GM18858 (cell line): ENCODE measurements around the gene PXK.
"Not testable (repeated sequence)": the region's sequence is repeated elsewhere in the genome, so short reads cannot be mapped to it uniquely, and the experiment has no call there.

ENCODE experiments used
- ATAC-seq: cut with Tn5 transposase; IDR thresholded peaks from one replicate; pipeline ENCODE4 v1.9.1; 2021; ENCODE audit not compliant: unreplicated experiment

PXK gene

DNA sequence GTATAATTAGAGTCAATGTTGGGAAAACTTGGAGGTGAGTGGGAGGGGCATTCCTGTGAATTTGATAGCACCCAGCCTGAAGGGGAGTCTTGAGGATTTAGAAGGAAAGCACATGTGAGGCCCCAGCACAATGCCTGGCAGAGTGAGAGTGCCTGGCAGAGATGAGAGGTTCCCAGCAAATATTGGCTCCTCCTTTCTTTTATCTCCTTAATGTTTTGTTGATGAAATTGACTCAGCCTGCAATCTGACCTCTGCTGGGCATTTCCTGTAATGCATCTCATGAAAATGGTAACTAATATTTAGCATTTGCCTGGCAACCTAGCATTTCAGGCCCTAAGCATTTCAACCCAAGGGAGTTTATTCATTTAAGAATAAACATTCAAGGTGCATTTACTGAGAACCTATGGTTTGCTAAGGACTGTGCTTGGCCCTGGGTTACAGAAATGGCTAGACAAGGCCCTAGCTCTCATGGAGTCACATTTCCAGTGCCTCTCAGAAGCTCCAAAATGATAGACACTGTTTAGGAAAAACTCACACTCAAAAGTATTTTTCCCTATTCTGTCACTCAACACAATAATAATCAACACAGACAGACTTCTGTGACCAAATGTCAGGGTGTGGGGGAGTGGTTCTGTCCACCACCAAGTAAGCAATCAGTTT is 82.0 kb downstream of the PXK start:
- ATAC-seq, result no peak

DNA sequence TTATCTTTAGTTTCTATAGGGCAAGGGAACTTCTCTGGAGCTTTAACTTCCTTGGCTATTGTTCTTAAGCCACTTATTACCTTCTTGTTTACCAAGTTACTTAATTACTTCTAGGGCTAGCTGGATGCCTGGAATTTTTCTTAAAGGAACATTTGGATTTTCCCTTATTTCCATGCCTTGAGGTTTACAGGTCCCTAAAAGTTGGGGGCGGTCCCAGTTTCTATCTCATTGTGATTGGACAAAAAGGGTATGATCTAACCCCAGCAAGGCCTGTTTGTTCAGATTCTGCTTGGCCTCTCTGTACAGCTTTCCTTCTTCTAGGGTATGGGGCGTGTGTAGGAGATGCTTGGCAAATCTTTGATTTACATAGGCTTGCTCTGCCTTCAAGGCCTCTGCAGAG is 83.5 kb downstream of the PXK start:
- ATAC-seq, result no peak

DNA sequence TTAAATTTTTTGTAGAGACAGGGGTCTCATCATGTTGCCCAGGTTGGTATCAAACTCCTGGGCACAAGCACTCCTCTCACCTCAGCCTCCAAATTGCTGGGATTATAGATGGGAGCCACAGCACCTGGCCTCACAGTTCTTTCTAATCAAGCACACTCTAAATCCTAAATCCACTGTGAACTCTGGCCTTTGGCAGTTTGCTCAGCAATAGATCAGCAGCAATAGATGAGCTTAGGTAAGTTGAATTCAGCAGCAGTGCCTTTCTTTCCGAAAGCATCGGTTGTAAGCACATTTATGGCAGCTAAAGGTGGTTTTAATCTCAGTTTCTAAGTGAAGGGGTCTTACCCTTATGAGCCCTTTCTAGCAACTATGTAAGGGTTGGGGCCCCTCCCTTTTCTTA is 84.4 kb downstream of the PXK start:
- no peak for ATAC-seq

DNA sequence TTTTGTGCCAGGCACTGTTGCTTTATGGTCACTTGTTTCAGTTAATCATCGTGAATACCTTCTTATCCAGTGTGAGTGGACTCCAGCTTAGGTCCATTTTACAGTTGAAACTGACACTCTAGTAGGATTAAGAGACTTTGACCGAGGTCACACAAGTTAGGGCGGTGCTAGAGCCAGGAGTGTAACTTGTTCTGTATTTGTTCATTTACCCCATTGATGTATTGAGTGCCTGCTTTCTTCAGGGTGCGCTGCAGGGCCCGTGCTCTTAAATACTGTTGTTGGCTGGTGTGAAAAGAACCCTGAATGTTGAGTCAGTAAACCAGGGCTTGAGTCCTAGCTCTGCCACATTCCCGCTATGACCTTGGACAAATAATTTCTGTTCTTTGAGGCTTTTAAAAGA is 85.5 kb downstream of the PXK start:
- ATAC-seq, result no peak

DNA sequence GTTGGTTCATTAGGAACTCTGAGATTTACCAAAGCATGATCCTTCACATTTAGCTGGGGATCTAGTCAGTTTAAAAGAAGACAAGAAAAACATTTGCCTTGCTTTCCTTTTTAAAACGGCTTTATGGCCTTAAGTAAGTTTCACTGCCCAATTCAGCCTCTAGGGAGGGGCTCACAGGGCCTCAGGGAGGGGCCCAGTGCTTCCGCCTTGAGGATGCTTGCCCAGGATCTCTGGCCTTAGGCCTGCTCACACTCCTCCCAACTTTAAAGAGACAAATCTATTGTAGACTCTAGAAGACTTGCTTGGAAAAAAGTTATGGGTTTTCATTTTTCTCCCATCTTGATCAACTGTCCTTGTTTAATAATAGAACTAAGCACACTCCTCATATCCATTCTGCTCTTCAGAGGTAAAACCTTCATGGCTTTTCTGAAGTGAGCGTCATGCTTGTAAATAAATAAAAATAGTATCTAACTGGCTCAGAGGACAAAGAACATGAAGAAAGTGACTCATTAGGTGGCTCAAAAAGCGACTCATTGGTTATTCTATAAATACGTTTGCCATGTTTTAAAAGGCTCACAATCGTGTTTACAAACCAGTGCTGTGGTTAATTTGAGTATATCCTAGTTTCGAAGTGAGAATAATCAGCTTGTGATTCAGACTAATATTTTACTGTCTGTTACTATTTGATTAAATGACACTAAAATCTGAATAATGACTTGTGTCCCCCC is 87.3 kb downstream of the PXK start:
- peak; percentile 68 for ATAC-seq

DNA sequence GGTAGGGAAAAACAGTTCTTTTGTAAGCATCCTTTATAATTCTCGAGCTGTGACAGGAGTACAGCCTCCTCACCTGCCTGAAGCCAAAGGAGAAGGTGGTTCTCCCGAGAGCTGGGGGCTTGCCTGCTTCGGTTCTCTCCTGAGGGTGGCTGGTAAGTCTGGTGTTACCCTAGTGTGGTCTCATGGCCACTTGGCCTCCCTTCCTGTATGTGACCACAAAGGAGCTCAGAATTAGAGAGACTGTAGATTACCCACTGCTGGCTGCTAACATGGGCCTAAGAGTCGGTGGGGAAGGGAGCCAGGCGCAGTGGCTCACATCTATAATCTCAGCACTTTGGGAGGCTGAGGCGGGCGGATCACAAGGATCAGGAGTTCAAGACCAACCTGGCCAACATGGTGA is 88.3 kb downstream of the PXK start:
- ATAC-seq, result no peak

DNA sequence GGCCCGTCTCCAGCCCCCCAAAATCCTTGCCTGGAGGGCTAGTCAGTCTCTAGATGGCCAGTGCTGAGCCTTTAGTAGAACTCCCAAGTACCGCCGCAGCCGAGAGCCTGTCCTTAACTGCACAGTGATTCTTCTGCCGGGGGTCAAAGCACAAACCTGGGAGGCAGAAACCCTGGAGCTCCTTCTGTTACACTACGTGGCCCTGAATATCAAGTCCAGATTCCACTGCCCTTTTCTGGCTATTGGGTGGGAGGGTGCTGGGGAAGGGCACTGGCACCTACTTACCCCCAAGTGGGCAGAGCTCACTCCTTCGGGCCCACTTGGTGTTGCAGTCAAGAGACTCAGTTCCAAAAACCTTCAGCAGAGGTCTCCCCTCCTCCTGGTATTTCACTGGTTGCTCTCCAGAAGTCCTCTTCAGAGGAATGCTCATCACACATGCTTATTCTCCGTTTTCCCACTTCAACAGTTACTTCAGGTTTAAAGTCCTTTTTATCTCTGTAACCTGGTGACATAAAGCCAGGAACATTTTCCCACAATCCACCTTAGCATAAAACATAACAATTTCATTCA is 90.1 kb downstream of the PXK start:
- no peak for ATAC-seq

DNA sequence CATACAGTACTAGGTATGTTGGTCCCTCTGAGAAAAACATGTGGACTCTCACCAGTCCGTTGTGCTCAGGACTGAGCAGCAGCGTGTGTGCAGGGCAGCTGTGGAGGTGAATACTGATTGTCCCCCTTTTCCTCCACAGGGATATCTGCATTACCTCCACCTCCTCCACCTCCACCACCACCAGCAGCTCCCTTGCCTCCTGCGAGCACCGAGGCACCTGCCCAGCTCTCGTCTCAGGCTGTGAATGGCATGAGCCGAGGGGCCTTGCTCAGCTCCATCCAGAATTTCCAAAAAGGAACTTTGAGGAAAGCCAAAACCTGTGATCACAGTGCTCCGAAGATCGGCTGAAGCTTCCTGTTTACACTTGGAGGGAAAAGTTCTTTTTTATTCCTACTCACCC is 91.9 kb downstream of the PXK start:
- no peak for ATAC-seq

DNA sequence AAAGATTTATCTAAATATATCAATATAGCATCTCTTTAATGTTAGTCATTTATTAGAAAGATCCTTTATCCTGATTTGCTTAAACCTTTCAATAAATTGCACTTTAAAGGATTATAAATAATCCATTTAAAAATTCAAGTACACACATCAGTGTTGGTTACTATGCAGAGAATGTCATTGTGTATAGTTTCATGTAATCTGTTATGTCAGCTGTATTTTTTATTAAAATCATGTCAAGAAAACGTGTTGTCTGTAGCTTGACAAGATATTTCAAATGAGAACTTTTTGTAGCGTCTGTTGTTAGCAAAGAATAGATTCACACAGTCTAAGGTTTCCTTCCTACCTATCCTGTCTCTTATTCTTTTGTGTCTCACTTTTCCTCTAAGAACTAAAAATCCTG is 93.1 kb downstream of the PXK start:
- no peak for ATAC-seq

DNA sequence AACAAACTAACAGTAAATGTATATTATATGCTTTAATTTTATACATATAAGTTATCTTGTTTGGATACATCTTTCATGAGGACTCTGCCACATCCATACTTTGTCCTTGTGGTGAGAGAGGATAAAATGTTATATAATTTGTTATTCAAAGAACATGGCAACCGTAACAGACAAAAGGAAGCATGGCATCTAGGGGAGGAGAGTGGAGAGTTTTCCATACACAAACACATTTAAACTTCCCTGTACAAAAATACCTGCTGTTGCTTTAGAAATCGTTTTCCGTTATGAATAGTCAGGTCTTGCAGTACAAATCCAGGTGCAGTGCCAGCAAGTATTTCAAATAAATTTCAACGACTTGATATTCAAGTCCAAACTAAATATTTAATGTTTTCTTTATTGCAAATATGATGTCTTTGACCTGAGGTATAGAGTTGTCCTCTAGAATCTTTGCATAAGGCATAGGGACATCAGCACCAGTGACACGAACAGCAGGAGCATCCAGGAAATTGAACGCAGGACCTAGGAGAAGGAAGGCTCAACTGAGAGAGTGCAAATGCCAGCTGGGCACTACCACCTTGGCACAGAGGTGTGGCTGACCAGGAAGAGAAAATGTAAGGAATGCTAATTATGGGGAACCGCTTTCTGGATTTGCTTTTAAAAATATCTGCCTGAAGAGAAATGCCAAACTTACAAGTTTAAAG is 95.1 kb downstream of the PXK start:
- no peak for ATAC-seq

DNA sequence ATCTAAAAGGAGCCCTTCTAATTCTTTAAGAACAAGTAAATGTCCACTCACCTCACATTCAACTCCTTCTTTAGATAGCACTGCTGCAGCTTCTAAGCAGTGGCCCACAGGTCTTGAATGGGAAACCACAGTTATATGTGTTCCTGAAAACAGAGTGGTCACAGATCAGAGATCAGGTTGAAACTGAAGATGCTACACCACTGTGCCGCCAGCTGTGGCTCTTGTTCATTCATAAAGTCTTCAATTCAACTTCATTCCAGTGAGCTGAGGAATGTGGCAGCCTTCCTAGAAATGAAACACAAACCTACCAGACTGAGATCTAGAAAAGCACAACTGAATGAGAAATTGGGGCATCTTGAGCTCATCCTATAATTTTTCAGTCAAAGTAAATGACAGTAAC is 97.0 kb downstream of the PXK start:
- ATAC-seq, result no peak

DNA sequence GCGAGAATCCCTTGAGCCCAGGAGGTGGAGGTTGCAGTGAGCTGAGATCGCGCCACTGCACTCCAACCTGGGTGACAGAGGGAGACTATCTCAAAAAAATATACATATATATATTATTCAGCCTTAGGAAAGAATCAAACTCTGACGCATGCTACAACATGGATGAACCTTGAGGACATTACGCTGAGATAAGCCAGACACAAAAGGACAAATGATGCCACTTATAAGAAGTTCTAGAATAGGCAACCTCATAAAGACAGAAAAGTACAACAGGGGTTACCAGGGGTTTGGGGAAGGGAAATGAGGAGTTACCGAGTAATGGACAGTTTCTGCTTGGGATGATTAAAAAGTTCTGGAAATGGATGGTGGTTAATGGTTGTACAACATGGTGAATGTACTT is 100.2 kb downstream of the PXK start:
- no peak for ATAC-seq

DNA sequence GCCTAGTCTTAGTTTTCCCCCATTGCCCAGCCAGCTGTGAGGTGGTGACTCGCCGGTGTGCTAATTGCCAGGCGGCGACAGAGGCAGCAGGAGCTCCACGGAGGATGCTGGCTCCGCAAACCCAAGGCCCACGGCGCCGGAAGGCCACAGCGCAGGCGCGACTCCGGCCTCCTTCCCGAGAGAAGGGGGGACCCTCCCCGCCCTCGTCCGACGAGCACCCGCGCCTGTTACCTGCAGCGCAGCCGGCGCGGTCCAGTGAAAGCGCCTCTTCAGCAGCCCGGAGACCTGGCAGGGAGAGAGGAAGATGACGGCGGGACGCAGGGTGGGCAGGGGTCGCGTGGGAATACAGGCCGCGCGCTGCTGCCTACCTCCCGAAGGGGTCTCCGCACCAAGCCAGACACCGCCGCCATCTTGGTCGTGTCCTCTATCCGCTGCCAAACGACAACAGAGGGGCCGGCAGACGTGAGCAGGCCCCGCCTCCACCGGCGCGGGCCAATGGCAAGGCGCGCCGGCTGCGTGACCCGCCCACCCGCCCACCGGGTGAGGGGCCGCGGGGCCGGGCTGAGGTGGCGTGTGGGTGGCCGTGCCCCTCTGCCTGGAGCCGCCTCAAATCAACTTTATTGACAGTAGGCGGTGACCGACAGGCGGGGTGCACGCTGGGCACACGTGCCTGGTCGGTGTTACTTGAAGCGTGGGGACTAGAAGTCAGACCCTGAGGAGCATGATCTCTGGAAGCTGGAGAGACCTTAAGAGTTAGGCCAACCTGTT is 100.9 kb downstream of the PXK start, which contains the start of gene PDHB:
Gene PDHB, minus strand, starts transcription at position 433 of the 768 bp plus-strand sequence. Its CDS starts 23 bp downstream, at position 410.
- ATAC-seq, result peak; percentile 84

DNA sequence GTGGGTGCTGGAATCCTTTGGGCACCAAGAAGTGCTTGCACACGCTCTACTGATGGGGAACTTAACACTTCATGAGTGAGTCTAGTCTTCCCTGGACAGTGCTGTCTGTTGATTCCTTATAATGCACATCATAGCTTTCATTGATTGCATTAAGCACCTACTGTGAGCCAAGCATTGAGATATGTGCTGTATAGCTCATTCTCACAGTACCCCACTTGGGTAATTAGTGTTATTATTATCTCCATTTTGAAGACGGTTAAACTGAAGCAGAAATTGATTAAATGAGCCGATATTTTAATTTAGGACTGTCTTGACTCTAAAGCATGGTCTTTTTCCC is 101.4 kb downstream of the PXK start:
- ATAC-seq, result no peak

DNA sequence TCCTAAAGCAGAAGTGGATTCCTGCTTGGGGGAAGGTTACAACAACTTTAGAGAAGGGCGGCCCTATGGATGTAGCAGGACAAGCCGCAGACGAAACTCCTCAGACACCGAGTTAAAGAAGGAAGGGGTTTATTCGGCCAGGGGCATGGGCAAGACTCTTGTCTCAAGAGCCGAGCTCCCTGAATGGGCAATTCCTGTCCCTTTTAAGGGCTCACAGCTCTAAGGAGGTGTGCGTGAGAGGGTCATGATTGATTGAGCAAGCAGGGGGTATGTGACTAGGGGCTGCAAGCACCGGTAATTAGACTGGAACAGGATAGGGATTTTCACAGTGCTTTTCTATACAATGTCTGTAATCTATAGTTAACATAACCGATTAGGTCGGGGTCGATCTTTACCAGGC is 101.8 kb downstream of the PXK start:
- no peak for ATAC-seq

DNA sequence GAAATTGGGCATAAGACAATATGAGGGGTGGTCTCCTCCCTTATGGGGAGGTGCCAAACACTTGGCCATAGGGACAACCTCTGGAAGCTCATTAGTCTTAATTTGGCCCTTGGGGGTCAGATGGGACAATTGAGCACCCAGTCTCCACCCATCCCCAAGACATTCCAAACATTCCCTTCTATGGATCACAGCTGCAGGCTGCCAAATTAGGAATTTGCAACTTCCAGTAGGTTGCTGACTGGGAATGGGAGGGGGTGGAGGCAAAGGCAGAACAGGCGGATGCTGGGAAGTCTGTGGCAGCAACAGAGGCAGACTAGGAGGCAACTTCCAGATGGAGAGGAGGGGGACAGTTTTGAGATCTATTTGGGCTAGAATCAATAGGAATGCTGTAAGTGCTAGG is 102.3 kb downstream of the PXK start:
- no peak for ATAC-seq

DNA sequence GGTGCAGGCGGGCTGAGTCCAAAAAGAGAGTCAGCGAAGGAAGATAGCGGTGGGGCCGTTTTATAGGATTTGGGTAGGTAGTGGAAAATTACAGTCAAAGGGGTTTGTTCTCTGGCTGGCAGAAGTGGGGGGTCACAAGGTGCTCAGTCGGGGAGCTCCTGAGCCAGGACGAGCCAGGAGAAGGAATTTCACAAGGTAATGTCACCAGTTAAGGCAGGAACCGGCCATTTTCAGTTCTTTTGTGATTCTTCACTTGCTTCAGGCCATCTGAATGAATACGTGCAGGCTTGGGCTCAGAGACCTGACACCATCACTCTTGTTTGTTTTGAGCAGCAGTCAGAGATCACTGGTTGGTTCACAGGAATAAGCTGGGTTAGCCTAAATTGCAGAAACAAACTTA is 104.6 kb downstream of the PXK start:
- ATAC-seq, result not testable (repeated sequence)

DNA sequence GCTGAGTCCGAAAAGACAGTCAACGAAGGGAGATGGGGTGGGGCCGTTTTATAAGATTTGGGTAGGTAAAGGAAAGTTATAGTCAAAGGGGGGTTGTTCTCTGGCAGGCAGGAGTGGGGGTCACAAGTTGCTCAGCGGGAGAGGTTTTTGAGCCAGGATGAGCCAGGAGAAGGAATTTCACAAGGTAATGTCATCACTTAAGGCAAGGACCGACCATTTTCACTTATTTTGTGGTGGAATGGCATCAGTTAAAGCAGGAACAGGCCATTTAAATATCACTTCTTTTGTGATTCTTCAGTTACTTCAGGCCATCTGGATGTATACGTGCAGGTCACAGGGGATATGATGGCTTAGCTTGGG is 108.3 kb downstream of the PXK start:
- not testable (repeated sequence) for ATAC-seq

DNA sequence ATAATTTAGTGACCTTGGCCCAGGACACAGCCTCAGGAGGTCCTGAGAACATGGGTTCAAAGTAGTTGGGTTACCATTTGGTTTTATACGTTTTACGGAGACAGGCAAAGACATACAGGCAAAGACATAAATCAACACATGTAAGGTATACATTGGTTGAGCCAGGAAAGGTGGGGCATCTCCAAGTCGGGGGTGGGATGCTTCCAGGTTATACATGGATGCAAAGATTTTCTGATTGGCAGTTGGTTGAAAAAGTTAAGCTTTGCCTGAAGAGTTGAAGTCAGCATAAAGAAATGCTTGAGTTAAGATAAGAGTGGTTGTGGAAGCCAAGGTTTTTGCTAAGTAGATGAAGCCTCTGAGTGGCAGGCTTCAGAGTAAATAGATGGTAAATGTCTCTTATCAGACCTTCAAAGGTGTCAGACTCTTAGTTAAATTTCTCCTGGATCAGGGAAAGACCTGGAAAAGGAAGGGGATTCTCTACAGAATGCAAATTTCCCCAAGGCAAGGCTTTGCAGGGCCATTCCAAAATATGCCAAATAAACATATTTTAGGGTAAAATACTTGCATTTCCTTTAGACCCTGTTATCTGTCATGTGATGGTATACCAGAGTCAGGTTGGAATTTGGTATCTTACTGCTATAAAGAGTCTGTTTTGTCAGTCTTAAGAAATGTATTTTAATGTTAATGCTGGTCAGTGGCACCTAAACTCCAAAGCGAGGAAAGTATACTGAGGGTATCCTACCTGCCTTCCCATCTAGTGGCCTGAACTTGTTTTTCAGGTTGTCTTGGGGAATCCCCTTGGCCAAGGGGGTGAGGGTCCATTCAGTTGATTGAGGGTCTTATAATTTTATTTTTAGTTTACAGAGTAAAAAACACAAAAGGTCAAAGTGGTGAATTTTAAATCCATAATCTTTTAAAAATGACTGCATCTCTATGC is 109.1 kb downstream of the PXK start:
- ATAC-seq, result no peak

DNA sequence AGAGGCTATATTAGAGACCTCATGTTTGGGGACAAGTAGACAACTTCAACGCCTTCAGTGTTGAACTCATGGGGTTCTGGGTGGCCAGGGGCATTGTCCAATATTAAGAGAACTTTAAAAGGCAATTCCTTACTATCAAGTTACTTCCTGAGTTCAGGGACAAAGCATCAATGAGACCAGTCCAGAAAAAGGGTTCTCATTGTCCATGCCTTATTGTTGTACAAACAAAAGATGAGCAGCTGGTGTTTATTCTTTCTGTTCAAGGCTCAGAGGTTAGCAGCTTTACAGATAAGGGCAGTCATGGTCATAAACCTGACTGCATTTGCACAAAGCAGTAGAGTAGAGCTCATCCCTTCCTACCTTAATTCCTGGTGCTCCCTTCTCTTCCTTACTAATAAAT is 119.5 kb downstream of the PXK start:
- ATAC-seq, result no peak
